HT-29 (cell line): Measurements from ENCODE around the gene WAC. TPM values are rescaled to one million over a fixed set of nuclear protein-coding genes. Genes with fewer than 3 reads are reported as not detected.

Source experiments
- DNase-seq: peaks from one replicate; pipeline ENCODE4 v3.0.0-alpha.2; 2015; ENCODE audit warnings: low spot score
- total RNA-seq: library from RNA; depleted of rRNA; stranded (reverse); fragments of >200 nt; shearing (Covaris generic); gene quantifications from 2 replicates; pipeline ENCODE4 v1.2.3, GENCODE V29; 2014

Gene WAC
- total RNA-seq, 1 experiment from 2014 or later: 47.9 TPM

GRCh38 chr10:28530751-28531150, 2.2 kb upstream of the WAC start:
- DNase-seq: no peak

DNA sequence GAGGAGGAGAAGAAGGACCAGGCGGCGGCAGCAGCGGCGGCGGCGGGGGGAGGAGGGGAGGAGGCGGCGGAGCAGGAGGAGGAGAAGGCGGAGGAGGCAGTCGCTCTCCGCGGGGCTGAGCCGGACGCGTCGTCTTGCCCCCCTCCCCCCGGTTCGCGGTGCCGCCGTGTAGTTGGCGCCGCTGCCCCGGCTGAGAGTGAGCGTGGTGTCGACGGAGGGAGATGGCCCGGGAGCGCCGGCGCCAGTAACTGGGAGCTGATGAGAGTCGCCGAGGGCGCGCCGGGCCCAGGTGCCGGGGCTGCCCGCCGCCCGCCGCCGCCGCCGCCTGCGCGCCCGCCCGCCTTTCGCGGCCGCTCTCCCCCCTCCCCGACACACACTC, 257 bp downstream of the WAC start:
- DNase-seq: no peak

DNA sequence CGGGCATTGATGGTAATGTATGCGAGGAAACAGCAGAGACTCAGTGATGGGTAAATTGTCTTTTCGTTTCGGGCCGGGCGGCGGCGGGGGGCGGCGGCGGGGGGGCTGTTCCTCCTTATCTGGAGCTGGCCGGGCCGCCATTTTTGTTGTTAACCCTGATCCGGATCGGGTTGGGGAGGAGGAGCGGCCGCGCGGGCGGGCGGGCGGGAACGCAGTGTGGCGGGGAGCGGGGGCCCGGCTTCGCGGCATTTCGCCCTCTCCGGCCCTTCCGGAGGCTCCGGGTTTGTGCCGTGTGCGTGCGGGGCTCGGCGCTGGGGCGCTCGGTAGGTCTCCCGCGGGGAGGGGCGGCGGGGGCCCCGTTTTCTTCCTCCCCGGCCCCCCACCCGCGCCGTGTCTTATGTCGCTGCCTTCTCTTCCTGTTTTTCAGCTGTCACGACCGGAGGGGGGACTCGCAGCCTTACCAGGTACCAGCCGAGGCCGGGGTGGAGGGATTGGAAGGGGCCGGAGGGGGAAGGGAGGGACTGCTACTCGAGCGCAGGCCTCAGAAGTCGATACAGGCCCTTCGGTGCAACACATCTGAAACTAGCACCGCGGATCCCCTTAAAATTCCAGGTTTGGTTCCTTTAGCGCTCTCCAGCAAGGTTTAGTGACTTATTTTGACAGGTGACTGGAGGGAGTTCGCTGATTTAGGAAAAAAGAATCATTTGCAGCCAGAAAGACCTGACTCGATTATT, 820 bp downstream of the WAC start:
- DNase-seq: peak; percentile 45

- no peak for DNase-seq
Observed at GRCh38 chr10:28535846-28536245, 2.9 kb downstream of the WAC start.

GRCh38 chr10:28538595-28538994, 5.7 kb downstream of the WAC start:
- DNase-seq: no peak

- DNase-seq: no peak
Observed at GRCh38 chr10:28540145-28540544, 7.2 kb downstream of the WAC start.

GRCh38 chr10:28541717-28542365, 8.9 kb downstream of the WAC start:
- DNase-seq: no peak

DNA sequence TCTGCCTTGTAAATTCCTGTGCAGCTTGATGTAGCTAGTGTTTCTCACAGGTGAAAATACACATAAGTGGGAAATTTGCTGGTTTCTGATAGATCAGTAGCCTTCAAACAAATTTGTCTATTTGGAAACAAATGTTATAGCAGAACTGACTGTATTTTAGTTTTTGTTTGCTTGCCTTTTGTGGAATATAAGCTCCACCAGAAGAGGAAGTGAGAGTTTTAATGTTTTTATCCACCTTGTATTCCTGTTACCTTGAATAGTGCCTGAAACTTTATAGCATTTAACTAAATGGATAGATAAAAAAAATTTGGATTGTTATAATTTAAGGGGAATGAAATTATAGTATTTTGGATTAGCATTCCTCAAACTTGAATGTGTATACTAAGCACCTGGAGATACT, 9.8 kb downstream of the WAC start:
- no peak for DNase-seq

- DNase-seq: no peak
Observed at GRCh38 chr10:28544058-28544457, 11.1 kb downstream of the WAC start.

DNA sequence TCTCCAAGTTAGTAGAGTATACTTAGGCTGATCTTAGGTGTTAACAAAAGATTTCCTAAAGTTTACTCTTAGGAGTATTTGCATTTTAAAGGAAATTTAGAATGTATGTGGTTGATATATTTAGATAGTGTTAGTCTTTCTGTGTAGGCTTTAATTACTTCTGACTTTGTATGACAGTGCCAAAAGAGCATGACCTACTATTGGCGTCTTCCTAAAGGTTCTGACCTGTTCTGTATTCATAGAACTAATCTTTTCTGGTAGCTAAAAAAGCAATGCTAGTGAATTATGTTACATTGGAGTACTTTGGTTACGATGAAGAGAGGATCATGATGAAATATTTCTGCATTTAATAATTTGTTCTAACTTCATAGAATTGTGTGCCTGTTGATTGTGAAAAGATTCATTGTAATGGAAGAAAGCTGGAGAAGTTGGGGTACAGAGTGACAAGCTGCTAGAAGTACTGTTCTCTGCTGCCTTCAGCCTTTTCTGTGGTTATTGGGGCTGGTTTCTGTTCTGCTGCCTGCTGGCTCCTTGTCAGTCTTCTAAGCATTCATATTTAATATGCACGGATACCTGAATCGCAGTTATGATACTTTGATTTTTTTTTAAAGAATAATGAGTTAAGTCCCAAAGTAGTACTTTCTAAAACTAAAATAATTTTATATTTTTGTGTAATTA, 13.2 kb downstream of the WAC start:
- no peak for DNase-seq

GRCh38 chr10:28548781-28549498, 16.0 kb downstream of the WAC start:
- no peak for DNase-seq

DNA sequence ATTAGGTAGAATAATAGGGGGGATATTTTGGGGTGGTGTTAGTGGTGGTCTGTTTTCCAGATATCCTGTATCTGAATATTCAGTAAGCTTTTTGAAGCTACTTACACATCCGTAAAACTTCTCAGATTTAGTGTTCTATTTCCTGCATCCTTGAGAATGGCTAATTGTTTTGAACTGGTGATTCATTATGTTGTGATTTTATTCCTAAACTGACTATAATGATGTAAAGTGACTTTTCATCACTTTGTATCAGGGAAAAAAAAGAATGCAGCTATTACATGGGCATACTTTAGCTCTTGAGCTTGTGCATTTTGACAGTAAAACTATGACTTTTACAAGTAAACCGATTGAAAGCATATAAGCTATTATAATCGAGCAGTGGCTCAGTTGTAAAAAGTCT, 18.2 kb downstream of the WAC start:
- DNase-seq: no peak

GRCh38 chr10:28552775-28553174, 19.9 kb downstream of the WAC start:
- no peak for DNase-seq

- no peak for DNase-seq
Observed at GRCh38 chr10:28554009-28554408, 21.1 kb downstream of the WAC start.

DNA sequence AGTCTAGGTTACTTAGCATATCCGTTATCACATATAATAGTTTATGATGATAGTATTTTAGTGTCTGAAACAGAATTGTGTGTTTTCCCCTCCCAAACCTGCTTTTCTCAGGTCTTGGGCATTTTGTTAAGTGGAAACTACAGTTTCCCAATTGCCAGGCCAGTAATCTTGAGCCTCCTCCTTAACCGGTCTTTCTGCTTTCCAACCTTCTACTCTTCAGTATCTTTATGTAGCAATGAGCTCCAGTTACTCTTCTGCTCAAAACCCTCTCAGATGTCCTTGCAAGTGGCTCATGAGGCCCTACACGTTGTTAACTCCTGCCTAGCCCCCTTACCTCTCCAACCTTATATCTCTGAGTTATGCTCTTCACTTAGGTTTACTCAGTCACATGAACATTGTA, 22.0 kb downstream of the WAC start:
- DNase-seq: no peak

DNA sequence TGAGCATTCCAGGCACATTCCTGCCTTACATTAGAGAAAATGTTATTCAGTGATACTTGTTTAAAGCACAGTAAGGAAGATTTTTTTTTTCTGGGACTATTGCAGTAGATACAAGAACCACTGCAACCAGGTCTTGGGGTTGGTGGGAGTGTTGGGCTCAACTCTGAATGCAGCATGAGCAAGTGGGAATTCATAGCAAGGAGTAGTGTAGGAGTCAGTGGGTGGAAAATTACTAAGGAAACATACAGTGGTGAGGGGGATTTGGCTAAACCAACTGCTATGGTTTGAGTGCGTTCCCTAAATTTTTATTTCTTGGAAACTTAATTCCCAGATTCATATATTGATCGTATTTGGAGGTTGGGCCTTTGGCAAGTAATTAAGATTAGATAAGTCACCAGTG, 22.4 kb downstream of the WAC start:
- DNase-seq: no peak

- DNase-seq: no peak
Observed at GRCh38 chr10:28556142-28556541, 23.2 kb downstream of the WAC start.

DNA sequence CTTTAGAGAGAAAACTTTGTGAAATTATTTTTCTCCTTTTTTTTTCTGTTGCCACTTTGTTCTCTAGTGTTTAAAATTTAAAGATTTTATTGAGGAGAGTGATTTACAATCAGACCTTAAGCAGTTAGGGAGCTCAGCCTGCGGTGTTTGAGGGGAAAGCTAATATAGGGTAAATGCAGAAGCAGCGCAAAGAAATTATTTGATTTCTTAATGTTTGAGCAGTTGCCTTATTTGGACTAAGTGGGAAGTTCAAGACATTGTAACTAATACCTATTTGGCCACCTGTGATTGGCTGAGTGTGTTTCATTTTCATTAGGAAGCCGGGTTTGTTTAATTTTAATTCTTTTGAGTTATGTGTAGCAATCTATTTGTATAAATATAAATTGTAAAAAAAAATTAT, 25.3 kb downstream of the WAC start:
- no peak for DNase-seq

DNA sequence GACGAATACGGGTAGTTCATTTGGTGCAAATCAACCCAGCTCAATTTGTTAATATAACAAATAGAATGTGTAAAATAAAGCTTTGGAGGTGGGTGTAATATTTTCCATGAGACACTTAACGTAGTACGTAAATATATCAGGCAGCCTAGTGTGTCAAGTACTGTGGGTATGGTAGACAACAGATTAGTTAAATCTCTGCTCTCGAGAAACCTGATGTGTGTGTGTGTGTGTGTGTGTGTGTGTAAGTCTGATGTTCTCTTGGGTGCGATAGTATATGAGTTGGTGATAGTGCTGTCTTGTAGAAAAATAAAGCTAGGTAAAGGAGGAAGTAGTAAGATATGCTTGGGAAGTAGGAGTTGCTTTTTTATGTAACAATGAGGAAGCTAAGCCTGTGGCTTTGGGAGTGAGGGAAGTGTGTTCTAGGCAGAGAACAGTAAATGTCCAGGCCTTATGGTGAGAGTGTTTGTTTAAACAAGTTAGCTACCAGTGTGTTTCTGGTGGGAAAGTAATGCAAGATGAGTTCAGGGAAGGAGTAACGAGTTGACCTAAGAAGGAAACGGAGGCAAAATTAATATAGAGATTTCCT, 26.1 kb downstream of the WAC start:
- no peak for DNase-seq

GRCh38 chr10:28559618-28560017, 26.7 kb downstream of the WAC start:
- no peak for DNase-seq

DNA sequence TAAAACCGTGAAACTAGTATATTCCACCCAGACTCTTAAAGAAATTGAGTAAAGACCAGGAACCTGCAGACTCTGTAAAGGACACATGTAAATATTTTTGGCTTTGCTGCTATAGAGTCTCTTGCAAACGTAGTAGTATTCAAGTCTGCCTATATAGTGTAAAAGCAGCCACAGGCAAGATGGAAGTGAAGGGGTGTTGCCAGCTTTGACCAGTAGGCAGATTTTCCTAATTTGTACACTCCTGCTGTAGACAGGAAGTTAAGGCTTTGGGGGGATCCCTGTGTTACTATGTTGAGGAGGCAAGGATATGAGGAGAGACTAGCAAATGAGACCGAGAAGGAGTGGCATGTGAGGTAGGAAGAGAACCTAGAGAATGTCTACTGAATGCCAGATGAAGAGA, 27.7 kb downstream of the WAC start:
- DNase-seq: no peak

GRCh38 chr10:28561531-28561930, 28.6 kb downstream of the WAC start:
- DNase-seq: no peak
